Neural cell (in vitro differentiated cells): ENCODE measurements around the gene PHLPP2. TPM values are rescaled to one million over a fixed set of nuclear protein-coding genes. Genes with fewer than 3 reads are reported as not detected.

Experiments
- H2AFZ ChIP-seq: fragments of 200-600, 300-800 bp; sonication (generic), shearing (Covaris generic); 2 replicates; pipeline ENCODE4 v1.6.0; 2014; ENCODE audit warnings: low read depth, mild to moderate bottlenecking, antibody characterized with exemption, low read length, moderate library complexity
- H3F3A ChIP-seq: fragments of 200-600 bp; shearing (Covaris generic); 2 replicates; pipeline ENCODE4 v1.6.1; 2016; ENCODE audit warnings: mild to moderate bottlenecking, moderate library complexity, mixed read lengths, antibody characterized with exemption, low read length; ENCODE audit not compliant: insufficient read depth, poor library complexity, severe bottlenecking
- H3K27ac ChIP-seq: fragments of 200-600, 300-800 bp; sonication (generic), shearing (Covaris generic); 2 replicates; pipeline ENCODE4 v1.5.1; 2014; ENCODE audit warnings: mild to moderate bottlenecking, low read length, moderate library complexity
- H3K27me3 ChIP-seq: fragments of 300-800, 200-600 bp; sonication (generic), shearing (Covaris generic); 2 replicates; pipeline ENCODE4 v1.6.0; 2014; ENCODE audit warnings: mild to moderate bottlenecking, low read depth, low read length, moderate library complexity; ENCODE audit not compliant: insufficient read depth
- H3K36me3 ChIP-seq: fragments of 300-800, 200-600 bp; sonication (generic), shearing (Covaris generic); 2 replicates; pipeline ENCODE4 v1.5.1; 2014; ENCODE audit warnings: mild to moderate bottlenecking, antibody characterized with exemption, low read length, moderate library complexity; ENCODE audit not compliant: insufficient read depth
- H3K4me2 ChIP-seq: fragments of 300-800, 200-600 bp; sonication (generic), shearing (Covaris generic); 2 replicates; pipeline ENCODE4 v1.6.0; 2014; ENCODE audit warnings: mild to moderate bottlenecking, low read length
- H3K4me3 ChIP-seq: fragments of 300-800, 200-600 bp; sonication (generic), shearing (Covaris generic); 2 replicates; pipeline ENCODE4 v1.5.1; 2014; ENCODE audit warnings: mild to moderate bottlenecking, low read length, moderate library complexity
- H3K79me2 ChIP-seq: fragments of 200-600 bp; shearing (Covaris generic); replicated peaks from 2 replicates; pipeline ENCODE4 v1.6.0; 2014; ENCODE audit warnings: mild to moderate bottlenecking, low read length, moderate library complexity; ENCODE audit not compliant: insufficient read depth
- H3K9ac ChIP-seq: fragments of 300-800, 200-600 bp; sonication (generic), shearing (Covaris generic); 2 replicates; pipeline ENCODE4 v1.6.1; 2016; ENCODE audit warnings: mild to moderate bottlenecking, low read length, mixed read lengths
- H3K9me2 ChIP-seq: fragments of 200-600 bp; shearing (Covaris generic); 2 replicates; pipeline ENCODE4 v1.6.1; 2016; ENCODE audit warnings: mild to moderate bottlenecking, low read length, mixed read lengths; ENCODE audit not compliant: insufficient read depth
- H3K9me3 ChIP-seq: fragments of 200-600, 300-800 bp; sonication (generic), shearing (Covaris generic); 2 replicates; pipeline ENCODE4 v1.6.1; 2016; ENCODE audit warnings: mild to moderate bottlenecking, mixed run types, low read length, moderate library complexity, mixed read lengths
- H4K20me1 ChIP-seq: fragments of 200-600 bp; shearing (Covaris generic); 2 replicates; pipeline ENCODE4 v1.6.1; 2016; ENCODE audit warnings: mild to moderate bottlenecking, mixed run types; ENCODE audit not compliant: insufficient read depth
- EP300 ChIP-seq: fragments of 450-650 bp; conservative IDR thresholded peaks from 2 replicates; pipeline ENCODE4 v1.6.1; 2014; ENCODE audit warnings: antibody characterized with exemption, mild to moderate bottlenecking, moderate library complexity; ENCODE audit not compliant: poor library complexity, severe bottlenecking
- EZH2 ChIP-seq: fragments of 200-600, 300-800 bp; shearing (Covaris generic), sonication (generic); IDR thresholded peaks from 2 replicates; pipeline ENCODE4 v1.6.1; 2014; ENCODE audit warnings: antibody characterized with exemption, low read length, borderline replicate concordance, mild to moderate bottlenecking; ENCODE audit not compliant: insufficient read depth, poor library complexity, severe bottlenecking
- MXI1 ChIP-seq: fragments of 450-650 bp; conservative IDR thresholded peaks from 2 replicates; pipeline ENCODE4 v1.6.1; 2014; ENCODE audit warnings: antibody characterized with exemption, mild to moderate bottlenecking; ENCODE audit not compliant: poor library complexity, severe bottlenecking
- POLR2AphosphoS5 ChIP-seq: IDR thresholded peaks from 2 replicates; pipeline ENCODE4 v1.6.1; 2012
- RAD21 ChIP-seq: fragments of 450-650 bp; conservative IDR thresholded peaks from 2 replicates; pipeline ENCODE4 v1.6.1; 2014; ENCODE audit warnings: antibody characterized with exemption, mild to moderate bottlenecking, moderate library complexity
- SMC3 ChIP-seq: fragments of 450-650 bp; conservative IDR thresholded peaks from 2 replicates; pipeline ENCODE4 v1.6.1; 2014; ENCODE audit warnings: antibody characterized with exemption, mild to moderate bottlenecking, moderate library complexity; ENCODE audit not compliant: poor library complexity
- TAF1 ChIP-seq: IDR thresholded peaks from 2 replicates; pipeline ENCODE4 v1.6.1; 2012; ENCODE audit warnings: low read depth
- polyA plus RNA-seq: library from polyadenylated mRNA; depleted of rRNA; stranded (reverse); fragments of >200 nt; gene quantifications from 2 replicates; pipeline ENCODE4 v1.2.3, GENCODE V29; 2014
- TF ChIP-seq, protein P1 (sequence below): fragments of 450-650 bp; IDR thresholded peaks from 2 replicates; pipeline ENCODE4 v1.5.1; 2014; ENCODE audit warnings: antibody characterized with exemption, mild to moderate bottlenecking, moderate library complexity; ENCODE audit not compliant: poor library complexity, severe bottlenecking
- TF ChIP-seq, protein P2 (sequence below): IDR thresholded peaks from 2 replicates; pipeline ENCODE4 v1.6.1; 2012; ENCODE audit warnings: borderline replicate concordance

PHLPP2 gene
- polyA plus RNA-seq, 1 donor from 2014 or later: 11.0 TPM

DNA sequence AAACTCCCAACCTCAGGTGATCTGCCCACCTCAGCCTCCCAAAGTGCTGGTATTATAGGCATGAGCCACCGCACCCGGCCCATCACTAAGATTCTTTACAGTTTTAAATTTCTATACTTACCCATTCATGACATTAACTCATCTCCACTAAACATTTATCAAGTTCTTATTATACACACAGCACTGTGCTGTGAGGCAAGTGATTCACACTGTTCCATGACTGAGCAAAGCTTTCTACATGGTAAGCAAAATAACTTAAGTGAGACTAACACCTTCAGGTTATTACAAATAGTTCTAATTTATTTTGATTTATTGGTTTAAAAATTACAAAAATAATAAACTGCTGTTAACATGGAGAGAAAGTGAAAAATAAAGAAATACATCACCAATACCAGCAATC is 65.0 kb downstream of the PHLPP2 start:
- Histone ChIP-seq H3K9me3 (no peaks in the 10 kb centered on the region), H3F3A (no peaks in the 10 kb centered on the region), H4K20me1 (no peaks in the 10 kb centered on the region), H3K9me2 (no peaks in the 10 kb centered on the region), H2AFZ (no peak overlapping the region), H3K9ac (no peak overlapping the region), H3K27ac (no peak overlapping the region), H3K79me2 (no peaks in the 10 kb centered on the region), H3K27me3 (no peaks in the 10 kb centered on the region), H3K4me2 (no peak overlapping the region), H3K4me3 (no peak overlapping the region), H3K36me3 (peaks cover 4% of the 10 kb centered on the region)
- no peak for TF ChIP-seq EZH2
- TF ChIP-seq POLR2AphosphoS5: no peak
- TF ChIP-seq, protein P1, sequence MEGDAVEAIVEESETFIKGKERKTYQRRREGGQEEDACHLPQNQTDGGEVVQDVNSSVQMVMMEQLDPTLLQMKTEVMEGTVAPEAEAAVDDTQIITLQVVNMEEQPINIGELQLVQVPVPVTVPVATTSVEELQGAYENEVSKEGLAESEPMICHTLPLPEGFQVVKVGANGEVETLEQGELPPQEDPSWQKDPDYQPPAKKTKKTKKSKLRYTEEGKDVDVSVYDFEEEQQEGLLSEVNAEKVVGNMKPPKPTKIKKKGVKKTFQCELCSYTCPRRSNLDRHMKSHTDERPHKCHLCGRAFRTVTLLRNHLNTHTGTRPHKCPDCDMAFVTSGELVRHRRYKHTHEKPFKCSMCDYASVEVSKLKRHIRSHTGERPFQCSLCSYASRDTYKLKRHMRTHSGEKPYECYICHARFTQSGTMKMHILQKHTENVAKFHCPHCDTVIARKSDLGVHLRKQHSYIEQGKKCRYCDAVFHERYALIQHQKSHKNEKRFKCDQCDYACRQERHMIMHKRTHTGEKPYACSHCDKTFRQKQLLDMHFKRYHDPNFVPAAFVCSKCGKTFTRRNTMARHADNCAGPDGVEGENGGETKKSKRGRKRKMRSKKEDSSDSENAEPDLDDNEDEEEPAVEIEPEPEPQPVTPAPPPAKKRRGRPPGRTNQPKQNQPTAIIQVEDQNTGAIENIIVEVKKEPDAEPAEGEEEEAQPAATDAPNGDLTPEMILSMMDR: no peak
- no peak for TF ChIP-seq RAD21
- no peak for TF ChIP-seq MXI1
- no peak for TF ChIP-seq TAF1
- TF ChIP-seq EP300: no peak
- TF ChIP-seq SMC3: no peak
- TF ChIP-seq, protein P2, sequence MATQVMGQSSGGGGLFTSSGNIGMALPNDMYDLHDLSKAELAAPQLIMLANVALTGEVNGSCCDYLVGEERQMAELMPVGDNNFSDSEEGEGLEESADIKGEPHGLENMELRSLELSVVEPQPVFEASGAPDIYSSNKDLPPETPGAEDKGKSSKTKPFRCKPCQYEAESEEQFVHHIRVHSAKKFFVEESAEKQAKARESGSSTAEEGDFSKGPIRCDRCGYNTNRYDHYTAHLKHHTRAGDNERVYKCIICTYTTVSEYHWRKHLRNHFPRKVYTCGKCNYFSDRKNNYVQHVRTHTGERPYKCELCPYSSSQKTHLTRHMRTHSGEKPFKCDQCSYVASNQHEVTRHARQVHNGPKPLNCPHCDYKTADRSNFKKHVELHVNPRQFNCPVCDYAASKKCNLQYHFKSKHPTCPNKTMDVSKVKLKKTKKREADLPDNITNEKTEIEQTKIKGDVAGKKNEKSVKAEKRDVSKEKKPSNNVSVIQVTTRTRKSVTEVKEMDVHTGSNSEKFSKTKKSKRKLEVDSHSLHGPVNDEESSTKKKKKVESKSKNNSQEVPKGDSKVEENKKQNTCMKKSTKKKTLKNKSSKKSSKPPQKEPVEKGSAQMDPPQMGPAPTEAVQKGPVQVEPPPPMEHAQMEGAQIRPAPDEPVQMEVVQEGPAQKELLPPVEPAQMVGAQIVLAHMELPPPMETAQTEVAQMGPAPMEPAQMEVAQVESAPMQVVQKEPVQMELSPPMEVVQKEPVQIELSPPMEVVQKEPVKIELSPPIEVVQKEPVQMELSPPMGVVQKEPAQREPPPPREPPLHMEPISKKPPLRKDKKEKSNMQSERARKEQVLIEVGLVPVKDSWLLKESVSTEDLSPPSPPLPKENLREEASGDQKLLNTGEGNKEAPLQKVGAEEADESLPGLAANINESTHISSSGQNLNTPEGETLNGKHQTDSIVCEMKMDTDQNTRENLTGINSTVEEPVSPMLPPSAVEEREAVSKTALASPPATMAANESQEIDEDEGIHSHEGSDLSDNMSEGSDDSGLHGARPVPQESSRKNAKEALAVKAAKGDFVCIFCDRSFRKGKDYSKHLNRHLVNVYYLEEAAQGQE: no peak

DNA sequence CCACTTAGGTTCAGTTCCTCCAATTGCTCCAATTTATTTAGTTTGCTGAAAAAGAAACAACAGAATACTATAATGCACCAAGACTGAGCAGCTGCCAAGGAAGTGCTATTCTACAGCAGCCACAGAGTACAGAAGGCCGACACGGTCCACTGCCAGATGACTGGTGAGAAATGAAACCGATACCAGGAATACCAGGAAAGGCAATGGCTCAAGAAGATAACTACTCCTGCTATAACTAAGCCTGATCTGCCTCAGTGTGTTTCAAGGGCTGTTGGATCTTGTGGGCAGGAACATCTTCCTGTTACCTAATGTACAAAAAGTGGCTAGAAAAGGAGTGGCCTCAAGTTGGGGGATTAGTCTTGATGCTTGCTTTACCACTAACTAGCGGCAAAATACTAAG is 65.7 kb downstream of the PHLPP2 start:
- Histone ChIP-seq H3K9me2 (no peaks in the 10 kb centered on the region), H3K9me3 (no peaks in the 10 kb centered on the region), H3K79me2 (no peaks in the 10 kb centered on the region), H2AFZ (no peak overlapping the region), H3F3A (no peaks in the 10 kb centered on the region), H3K4me2 (no peak overlapping the region), H4K20me1 (no peaks in the 10 kb centered on the region), H3K4me3 (no peak overlapping the region), H3K27me3 (no peaks in the 10 kb centered on the region), H3K9ac (no peak overlapping the region), H3K36me3 (peaks cover 3% of the 10 kb centered on the region), H3K27ac (no peak overlapping the region)
- TF ChIP-seq TAF1 (no peak), SMC3 (no peak)
- TF ChIP-seq, protein P2: no peak
